PC-9 (cell line): ENCODE results near the gene REEP2.

Source experiments
- CTCF ChIP-seq: fragments of 200-600 bp; sonication (generic); conservative IDR thresholded peaks from 2 replicates; pipeline ENCODE4 v1.6.1; 2017; ENCODE audit warnings: mixed run types, antibody characterized with exemption, mild to moderate bottlenecking, moderate library complexity
- EZH2 ChIP-seq: fragments of 200-600 bp; sonication (generic); IDR thresholded peaks from 2 replicates; pipeline ENCODE4 v1.8.0; 2017; ENCODE audit warnings: antibody characterized with exemption, low read depth

GRCh38 chr5:138465261-138466124 is 26.6 kb downstream of the REEP2 start, which contains the start of gene EGR1:
- TF ChIP-seq CTCF (no peak), EZH2 (no peak)
